H1 (cell line): ENCODE data around the gene ANK3. TPM values are rescaled to one million over a fixed set of nuclear protein-coding genes. Genes with fewer than 3 reads are reported as not detected.

Experiments used
- CTCF ChIA-PET: fragments of 300-600 bp; sonication (Branson Sonifier 250); formaldehyde crosslinking; loops from one replicate; lab custom pipeline; 2021; ENCODE audit not compliant: partially characterized antibody; lab: Charles Lee
- POLR2A ChIA-PET: fragments of 300-600 bp; sonication (Branson Sonifier 250); formaldehyde crosslinking; loops from one replicate; lab custom pipeline; 2021; ENCODE audit warnings: inconsistent platforms; ENCODE audit not compliant: partially characterized antibody; lab: Charles Lee
- DNase-seq, 2 experiments: peaks; one replicate each; pipeline versions ENCODE4 v3.0.0 to v3.0.0-alpha.2; 2010 to 2022; ENCODE audit warnings: low spot score in 2 of 2, low read depth in 1 of 2, mixed read lengths in 1 of 2
- FAIRE-seq: peaks from 2 replicates; lab custom pipeline; 2011; peaks lifted over from hg19 to GRCh38; lab: Jason Lieb, UNC
- H2AFZ ChIP-seq: 2 replicates; pipeline ENCODE4 v1.8.1; 2012; ENCODE audit warnings: low read length, inconsistent platforms
- H2AK5ac ChIP-seq: 2 replicates; pipeline ENCODE4 v1.6.1; 2013; ENCODE audit warnings: low read depth, low read length
- H2BK120ac ChIP-seq: replicated peaks from 2 replicates; pipeline ENCODE3; 2013; ENCODE audit warnings: low read depth, low read length, inconsistent platforms
- H2BK12ac ChIP-seq: 2 replicates; pipeline ENCODE4 v1.6.1; 2013; ENCODE audit warnings: low read depth, low read length
- H2BK15ac ChIP-seq: 2 replicates; pipeline ENCODE4 v1.6.1; 2013; ENCODE audit warnings: low read length
- H2BK20ac ChIP-seq: 2 replicates; pipeline ENCODE4 v1.6.1; 2013; ENCODE audit warnings: low read length
- H2BK5ac ChIP-seq: 2 replicates; pipeline ENCODE4 v1.6.1; 2013; ENCODE audit warnings: low read depth, low read length
- H3K14ac ChIP-seq: 2 replicates; pipeline ENCODE4 v1.6.1; 2013; ENCODE audit warnings: inconsistent platforms; ENCODE audit not compliant: insufficient read length
- H3K18ac ChIP-seq: 2 replicates; pipeline ENCODE4 v1.6.1; 2013; ENCODE audit warnings: low read length; ENCODE audit errors: extremely low read depth
- H3K23ac ChIP-seq: 2 replicates; pipeline ENCODE4 v1.6.1; 2013; ENCODE audit warnings: inconsistent platforms; ENCODE audit not compliant: insufficient read length
- H3K23me2 ChIP-seq: 2 replicates; pipeline ENCODE4 v1.6.1; 2013; ENCODE audit warnings: low read depth, low read length
- H3K27ac ChIP-seq: 2 replicates; pipeline ENCODE4 v1.6.1; 2011; ENCODE audit warnings: low read depth, low read length, inconsistent platforms
- H3K27me3 ChIP-seq, 4 experiments: replicated peaks in 1 of 4; 1 replicate in 1 of 4; 2 replicates in 3 of 4; pipeline versions ENCODE4 v1.6.1 to v1.8.1; 2011 to 2013; ENCODE audit warnings: low read length in 3 of 4, mild to moderate bottlenecking in 3 of 4, inconsistent platforms in 2 of 4, mixed read lengths in 2 of 4, moderate library complexity in 1 of 4; ENCODE audit not compliant: control insufficient read depth in 3 of 4, insufficient read depth in 3 of 4; ENCODE audit errors: extremely low read depth in 1 of 4
- H3K36me3 ChIP-seq, 4 experiments: 2 replicates each; pipeline versions ENCODE4 v1.6.1 to v1.8.1; 2011 to 2013; ENCODE audit warnings: mild to moderate bottlenecking in 4 of 4, low read length in 3 of 4, moderate library complexity in 2 of 4, control low read depth in 1 of 4, inconsistent platforms in 1 of 4; ENCODE audit not compliant: insufficient read depth in 4 of 4, control insufficient read depth in 2 of 4
- H3K4ac ChIP-seq: replicated peaks from 2 replicates; pipeline ENCODE3; 2013; ENCODE audit warnings: low read length, low read depth, mixed read lengths, inconsistent platforms; ENCODE audit not compliant: insufficient read length
- H3K4me1 ChIP-seq, 4 experiments: replicated peaks in 1 of 4; 1 replicate in 1 of 4; 2 replicates in 3 of 4; pipeline versions ENCODE4 v1.6.1 to v1.8.1; 2011 to 2013; ENCODE audit warnings: low read length in 3 of 4, inconsistent platforms in 2 of 4, mixed read lengths in 1 of 4; ENCODE audit not compliant: insufficient read depth in 4 of 4, control insufficient read depth in 3 of 4
- H3K4me2 ChIP-seq, 2 experiments: 2 replicates each; pipeline versions ENCODE4 v1.6.1 to v1.8.1; 2011 to 2013; ENCODE audit warnings: low read depth in 2 of 2, low read length in 2 of 2, control low read depth in 1 of 2, inconsistent platforms in 1 of 2, mild to moderate bottlenecking in 1 of 2; ENCODE audit not compliant: insufficient read depth in 1 of 2
- H3K4me3 ChIP-seq, 4 experiments: fragments of 200-600, 300-600 bp in 1 of 4; sonication (generic), shearing (Covaris generic), sonication (Bioruptor Twin) in 1 of 4; 2 replicates each; pipeline versions ENCODE4 v1.5.1 to v1.8.1; 2011 to 2016; ENCODE audit warnings: low read length in 4 of 4, low read depth in 3 of 4, control low read depth in 2 of 4, inconsistent platforms in 2 of 4, mild to moderate bottlenecking in 2 of 4, mixed read lengths in 1 of 4, moderate library complexity in 1 of 4; ENCODE audit not compliant: insufficient read depth in 2 of 4; ENCODE audit errors: extremely low read depth in 1 of 4
- H3K56ac ChIP-seq: replicated peaks from 2 replicates; pipeline ENCODE3; 2013; ENCODE audit warnings: low read depth, mild to moderate bottlenecking, mixed read lengths, low read length, inconsistent platforms; ENCODE audit not compliant: insufficient read length
- H3K79me1 ChIP-seq: 2 replicates; pipeline ENCODE4 v1.6.1; 2013; ENCODE audit warnings: low read depth, low read length, control low read depth
- H3K79me2 ChIP-seq, 2 experiments: 2 replicates each; pipeline versions ENCODE4 v1.6.1 to v1.8.1; 2012 to 2013; ENCODE audit warnings: low read length in 2 of 2, mild to moderate bottlenecking in 2 of 2, inconsistent platforms in 1 of 2; ENCODE audit not compliant: insufficient read depth in 2 of 2, control insufficient read depth in 1 of 2
- H3K9ac ChIP-seq, 4 experiments: replicated peaks in 1 of 4; 1 replicate in 1 of 4; 2 replicates in 3 of 4; pipeline versions ENCODE4 v1.6.1 to v1.8.1; 2011 to 2013; ENCODE audit warnings: low read depth in 3 of 4, low read length in 3 of 4, control low read depth in 2 of 4, mild to moderate bottlenecking in 2 of 4, moderate library complexity in 2 of 4, inconsistent platforms in 1 of 4; ENCODE audit errors: extremely low read depth in 1 of 4
- H3K9me3 ChIP-seq, 2 experiments: 2 replicates each; pipeline versions ENCODE4 v1.6.1 to v1.8.1; 2012 to 2013; ENCODE audit warnings: mild to moderate bottlenecking in 2 of 2, moderate library complexity in 2 of 2, control low read depth in 1 of 2, inconsistent platforms in 1 of 2, low read depth in 1 of 2, low read length in 1 of 2, mixed read lengths in 1 of 2; ENCODE audit not compliant: insufficient read depth in 2 of 2
- H4K20me1 ChIP-seq, 2 experiments: replicated peaks in 1 of 2; 2 replicates each; pipeline versions ENCODE3 to v1.8.1; 2011 to 2013; ENCODE audit warnings: inconsistent platforms in 2 of 2, low read length in 2 of 2, mild to moderate bottlenecking in 1 of 2; ENCODE audit not compliant: insufficient read depth in 2 of 2, control insufficient read depth in 1 of 2
- H4K5ac ChIP-seq: 2 replicates; pipeline ENCODE4 v1.6.1; 2013; ENCODE audit warnings: low read length, low read depth, mixed read lengths, inconsistent platforms; ENCODE audit not compliant: insufficient read length
- H4K8ac ChIP-seq: 2 replicates; pipeline ENCODE4 v1.8.0; 2013; ENCODE audit warnings: mild to moderate bottlenecking, moderate library complexity, low read length, inconsistent platforms; ENCODE audit not compliant: insufficient read depth; ENCODE audit errors: extremely low read depth
- H4K91ac ChIP-seq: replicated peaks from 2 replicates; pipeline ENCODE3; 2013; ENCODE audit warnings: low read length, mixed read lengths, inconsistent platforms; ENCODE audit not compliant: insufficient read length
- CTCF ChIP-seq, 3 experiments: IDR thresholded peaks; 1 replicate in 2 of 3; 2 replicates in 1 of 3; pipeline versions ENCODE4 v1.5.1 to v1.6.1; 2011; ENCODE audit warnings: low read length in 3 of 3, mild to moderate bottlenecking in 3 of 3, inconsistent platforms in 2 of 3, low read depth in 1 of 3, moderate library complexity in 1 of 3; ENCODE audit not compliant: insufficient read depth in 1 of 3; ENCODE audit errors: control extremely low read depth in 1 of 3
- MAX ChIP-seq: IDR thresholded peaks from 2 replicates; pipeline ENCODE4 v1.6.1; 2012; ENCODE audit warnings: inconsistent platforms
- polyA plus RNA-seq, 7 experiments: library from polyadenylated mRNA; depleted of rRNA in 3 of 7; stranded (reverse) in 5 of 7; unstranded in 2 of 7; fragments of >200 nt in 5 of 7; fragments of 200-250 nt in 2 of 7; gene quantifications; 1 replicate in 5 of 7; 2 replicates in 1 of 7; 4 replicates in 1 of 7; pipeline versions ENCODE4 v1.2.1 to v1.2.3, GENCODE V29; 2011 to 2013; ENCODE audit warnings: missing spikeins in 2 of 7, mixed read lengths in 2 of 7
- total RNA-seq: library from RNA; stranded (reverse); fragmentation: NEBNext Ultra II Directional; extraction: Animal tissue kit (Norgen Biotek cat#: 25700); gene quantifications from 2 replicates; pipeline ENCODE4 v1.2.1, GENCODE V29; 2021

Gene ANK3
- total and polyA plus RNA-seq, 2 of the 8 experiments (the other 6 are each of a cell fraction or from before 2014, with no cell fraction given) = 18.1 to 67.9 TPM

GRCh38 chr10:60309371-60309770 lies 80.3 kb downstream of the ANK3 start:
- H3K9me3 ChIP-seq = no peaks in the 10 kb centered on the region
- no peaks in the 10 kb centered on the region for H3K27me3 ChIP-seq
- no peak overlapping the region for H2BK5ac ChIP-seq
- H2BK12ac ChIP-seq = no peak overlapping the region
- H2BK20ac ChIP-seq = no peak overlapping the region
- DNase-seq = no peak
- H2AK5ac ChIP-seq = no peak overlapping the region
- H3K4me2 ChIP-seq = no peak overlapping the region
- H3K4me1 ChIP-seq = peaks cover 0 to 1% (median under 1%) of the 10 kb centered on the region in 4 experiments; a peak in 1 of 7 replicates
- H4K8ac ChIP-seq = no peak overlapping the region
- H2BK15ac ChIP-seq = no peak overlapping the region
- H3K9ac ChIP-seq = no peak overlapping the region
- H3K56ac ChIP-seq = no peak overlapping the region
- H3K79me2 ChIP-seq = no peaks in the 10 kb centered on the region
- no peak overlapping the region for H3K18ac ChIP-seq
- no peaks in the 10 kb centered on the region for H3K36me3 ChIP-seq
- ChIA-PET CTCF (interaction anchor here (0.6 to 0.8 kb wide), 2 partner anchors 106 to 117 kb away, joined by 3 read pairs; no protein-coding TSS in a partner anchor), POLR2A (no interaction called here)
- H3K14ac ChIP-seq = no peak overlapping the region
- no peak overlapping the region for H3K27ac ChIP-seq
- H4K20me1 ChIP-seq = no peaks in the 10 kb centered on the region
- no peak for TF ChIP-seq CTCF (IDR thresholded peaks at IDR 0.05; ENCODE audit: control extremely low read depth in 1 of 3, insufficient read depth in 1 of 3, low read depth in 1 of 3, low read length in 3 of 3)
- TF ChIP-seq MAX = no peak
- no peak overlapping the region for H3K4ac ChIP-seq
- no peaks in the 10 kb centered on the region for H3K79me1 ChIP-seq
- FAIRE-seq = no peak
- H2BK120ac ChIP-seq = no peak overlapping the region
- no peak overlapping the region for H3K23ac ChIP-seq
- H3K4me3 ChIP-seq = no peak overlapping the region
- H2AFZ ChIP-seq = no peak overlapping the region
- no peaks in the 10 kb centered on the region for H3K23me2 ChIP-seq
- no peak overlapping the region for H4K91ac ChIP-seq
- H4K5ac ChIP-seq = no peak overlapping the region
